GM12878 (cell line): ENCODE results near the gene CDYL2. TPM values are rescaled to one million over a fixed set of nuclear protein-coding genes. Genes with fewer than 3 reads are reported as not detected.
A peak's percentile ranks its signal among the peaks of the same experiment; 100 is the strongest.

ENCODE experiments used
- BMI1 ChIP-seq: fragments of 450-650 bp; IDR thresholded peaks from 2 replicates; pipeline ENCODE4 v1.6.1; 2016; ENCODE audit warnings: mild to moderate bottlenecking, moderate library complexity, borderline replicate concordance
- DPF2 ChIP-seq: fragments of 450-650 bp; IDR thresholded peaks from 2 replicates; pipeline ENCODE4 v1.6.1; 2017; ENCODE audit warnings: mild to moderate bottlenecking
- ETV6 ChIP-seq, 2 experiments: fragments of 450-650 bp in 1 of 2; IDR thresholded peaks in 1 of 2; conservative IDR thresholded peaks in 1 of 2; 2 replicates each; pipeline ENCODE4 v1.6.1; 2014; ENCODE audit warnings: antibody characterized with exemption in 1 of 2, borderline replicate concordance in 1 of 2, low read depth in 1 of 2, mild to moderate bottlenecking in 1 of 2, moderate library complexity in 1 of 2
- MXI1 ChIP-seq: fragments of 150-350 bp; IDR thresholded peaks from 2 replicates; pipeline ENCODE4 v1.6.1; 2011; ENCODE audit warnings: low read depth, mild to moderate bottlenecking, inconsistent platforms, low read length, improper control_type of control experiment
- NFIC ChIP-seq: IDR thresholded peaks from 2 replicates; pipeline ENCODE4 v1.6.1; 2012; ENCODE audit warnings: low read depth, mild to moderate bottlenecking, inconsistent platforms, low read length, moderate library complexity
- NR2C1 ChIP-seq: fragments of 450-650 bp; IDR thresholded peaks from 2 replicates; pipeline ENCODE4 v1.6.1; 2017; ENCODE audit warnings: antibody characterized with exemption, mild to moderate bottlenecking, moderate library complexity
- RAD21 ChIP-seq: IDR thresholded peaks from 2 replicates; pipeline ENCODE4 v1.6.1; 2011; ENCODE audit warnings: mild to moderate bottlenecking, low read depth, low read length, moderate library complexity; ENCODE audit not compliant: insufficient read depth
- ZSCAN29 ChIP-seq: fragments of 450-650 bp; IDR thresholded peaks from 2 replicates; pipeline ENCODE4 v1.6.1; 2017; ENCODE audit warnings: mild to moderate bottlenecking, moderate library complexity
- polyA plus RNA-seq, 11 experiments: library from polyadenylated mRNA; depleted of rRNA in 4 of 11; unstranded in 6 of 11; stranded (reverse) in 5 of 11; fragments of >200 nt; fragmentation: Nextera tagmentation in 4 of 11; fragmentation: Illumina TruSeq in 1 of 11; extraction: Ambion mirVana in 4 of 11; extraction: Trizol in 1 of 11; gene quantifications; 1 replicate in 1 of 11; 2 replicates in 10 of 11; pipeline versions ENCODE4 v1.2.1 to v1.2.3, GENCODE V29; 2011 to 2016; ENCODE audit warnings: inconsistent platforms in 2 of 11, missing spikeins in 2 of 11, low read depth in 1 of 11
- total RNA-seq, 4 experiments: library from RNA; depleted of rRNA in 3 of 4; stranded (reverse); fragments of >200 nt in 3 of 4; fragmentation: Illumina TruSeq in 1 of 4; extraction: Trizol in 1 of 4; gene quantifications; 2 replicates each; pipeline versions ENCODE4 v1.2.1 to v1.2.3, GENCODE V29; 2013 to 2021
- TF ChIP-seq, protein P1 (sequence below): fragments of 450-650 bp; IDR thresholded peaks from 2 replicates; pipeline ENCODE4 v1.6.1; 2016; ENCODE audit warnings: mild to moderate bottlenecking, moderate library complexity, borderline replicate concordance
- TF ChIP-seq, protein P2 (sequence below): IDR thresholded peaks from 2 replicates; pipeline ENCODE4 v1.6.1; 2011; ENCODE audit warnings: low read depth, low read length, improper control_type of control experiment, borderline replicate concordance
- TF ChIP-seq, protein P3 (sequence below): IDR thresholded peaks from 2 replicates; pipeline ENCODE4 v1.6.1; 2012; ENCODE audit warnings: mild to moderate bottlenecking, low read depth, low read length
- TF ChIP-seq, protein P4 (sequence below): fragments of 450-650 bp; conservative IDR thresholded peaks from 2 replicates; pipeline ENCODE4 v1.6.1; 2017; ENCODE audit warnings: mild to moderate bottlenecking, moderate library complexity
- TF ChIP-seq, protein P5 (sequence below), 3 experiments: IDR thresholded peaks in 2 of 3; conservative IDR thresholded peaks in 1 of 3; 2 replicates each; pipeline ENCODE4 v1.5.1; 2011; ENCODE audit warnings: low read depth in 3 of 3, low read length in 3 of 3, mild to moderate bottlenecking in 3 of 3, control low read depth in 2 of 3, moderate library complexity in 2 of 3, inconsistent platforms in 1 of 3, mixed read lengths in 1 of 3; ENCODE audit not compliant: control insufficient read depth in 2 of 3, insufficient read depth in 1 of 3; ENCODE audit errors: extremely low read depth in 1 of 3

CDYL2 gene
- total and polyA plus RNA-seq, 10 of the 15 experiments (the other 5 are each of a cell fraction or from before 2014, with no cell fraction given) = 0.27 to 22.9 (median 3.9) TPM

DNA sequence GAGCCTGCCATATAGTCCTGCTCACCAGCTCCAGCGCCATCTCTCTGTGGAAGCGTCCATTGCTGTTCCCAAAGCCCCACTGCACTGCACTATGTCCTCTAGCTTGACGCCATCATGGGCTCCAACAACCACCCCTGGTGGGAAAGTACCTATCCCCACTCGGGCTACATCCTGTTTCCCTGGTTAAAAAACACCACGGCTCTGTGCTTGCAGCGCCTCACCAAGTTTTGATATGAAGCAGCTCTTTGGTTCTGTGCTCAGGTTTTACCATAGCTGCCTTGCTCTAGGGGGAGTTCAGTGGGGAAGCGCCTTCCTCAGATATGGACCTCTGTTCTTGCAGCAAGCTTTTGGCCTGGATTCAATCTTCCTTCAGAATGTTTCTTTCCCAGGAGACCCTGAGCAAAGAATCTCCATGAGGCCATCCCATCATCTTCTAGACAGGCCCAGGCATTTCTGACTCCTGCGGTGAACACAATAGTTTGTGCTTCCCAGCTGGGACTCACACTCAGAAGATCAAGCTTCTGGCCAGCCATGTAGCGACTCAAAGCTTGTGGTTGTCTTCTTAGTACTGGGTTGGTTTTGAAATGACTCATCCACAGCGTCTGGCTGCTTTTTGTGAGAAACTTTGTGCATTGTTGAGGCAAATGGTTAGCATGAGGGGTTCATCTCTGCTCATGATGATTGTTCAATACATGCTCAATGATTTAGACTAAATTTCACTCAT is 224.1 kb downstream of the CDYL2 start (continued):
- TF ChIP-seq, protein P1, sequence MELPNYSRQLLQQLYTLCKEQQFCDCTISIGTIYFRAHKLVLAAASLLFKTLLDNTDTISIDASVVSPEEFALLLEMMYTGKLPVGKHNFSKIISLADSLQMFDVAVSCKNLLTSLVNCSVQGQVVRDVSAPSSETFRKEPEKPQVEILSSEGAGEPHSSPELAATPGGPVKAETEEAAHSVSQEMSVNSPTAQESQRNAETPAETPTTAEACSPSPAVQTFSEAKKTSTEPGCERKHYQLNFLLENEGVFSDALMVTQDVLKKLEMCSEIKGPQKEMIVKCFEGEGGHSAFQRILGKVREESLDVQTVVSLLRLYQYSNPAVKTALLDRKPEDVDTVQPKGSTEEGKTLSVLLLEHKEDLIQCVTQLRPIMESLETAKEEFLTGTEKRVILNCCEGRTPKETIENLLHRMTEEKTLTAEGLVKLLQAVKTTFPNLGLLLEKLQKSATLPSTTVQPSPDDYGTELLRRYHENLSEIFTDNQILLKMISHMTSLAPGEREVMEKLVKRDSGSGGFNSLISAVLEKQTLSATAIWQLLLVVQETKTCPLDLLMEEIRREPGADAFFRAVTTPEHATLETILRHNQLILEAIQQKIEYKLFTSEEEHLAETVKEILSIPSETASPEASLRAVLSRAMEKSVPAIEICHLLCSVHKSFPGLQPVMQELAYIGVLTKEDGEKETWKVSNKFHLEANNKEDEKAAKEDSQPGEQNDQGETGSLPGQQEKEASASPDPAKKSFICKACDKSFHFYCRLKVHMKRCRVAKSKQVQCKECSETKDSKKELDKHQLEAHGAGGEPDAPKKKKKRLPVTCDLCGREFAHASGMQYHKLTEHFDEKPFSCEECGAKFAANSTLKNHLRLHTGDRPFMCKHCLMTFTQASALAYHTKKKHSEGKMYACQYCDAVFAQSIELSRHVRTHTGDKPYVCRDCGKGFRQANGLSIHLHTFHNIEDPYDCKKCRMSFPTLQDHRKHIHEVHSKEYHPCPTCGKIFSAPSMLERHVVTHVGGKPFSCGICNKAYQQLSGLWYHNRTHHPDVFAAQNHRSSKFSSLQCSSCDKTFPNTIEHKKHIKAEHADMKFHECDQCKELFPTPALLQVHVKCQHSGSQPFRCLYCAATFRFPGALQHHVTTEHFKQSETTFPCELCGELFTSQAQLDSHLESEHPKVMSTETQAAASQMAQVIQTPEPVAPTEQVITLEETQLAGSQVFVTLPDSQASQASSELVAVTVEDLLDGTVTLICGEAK = no peak
- TF ChIP-seq BMI1 (no peak), NFIC (peak; percentile 97), ETV6 (conservative IDR thresholded peaks at IDR 0.05 in 1 of 2, IDR thresholded peaks at IDR 0.05 in 1 of 2; ENCODE audit: borderline replicate concordance in 1 of 2, low read depth in 1 of 2) (peak in 1 of 2 experiments; percentile 63; a peak in 2 of 4 replicates), DPF2 (no peak), MXI1 (no peak), RAD21 (peak; percentile 27), NR2C1 (no peak), ZSCAN29 (no peak)
- TF ChIP-seq, protein P2, sequence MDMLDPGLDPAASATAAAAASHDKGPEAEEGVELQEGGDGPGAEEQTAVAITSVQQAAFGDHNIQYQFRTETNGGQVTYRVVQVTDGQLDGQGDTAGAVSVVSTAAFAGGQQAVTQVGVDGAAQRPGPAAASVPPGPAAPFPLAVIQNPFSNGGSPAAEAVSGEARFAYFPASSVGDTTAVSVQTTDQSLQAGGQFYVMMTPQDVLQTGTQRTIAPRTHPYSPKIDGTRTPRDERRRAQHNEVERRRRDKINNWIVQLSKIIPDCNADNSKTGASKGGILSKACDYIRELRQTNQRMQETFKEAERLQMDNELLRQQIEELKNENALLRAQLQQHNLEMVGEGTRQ = no peak
- TF ChIP-seq, protein P3, sequence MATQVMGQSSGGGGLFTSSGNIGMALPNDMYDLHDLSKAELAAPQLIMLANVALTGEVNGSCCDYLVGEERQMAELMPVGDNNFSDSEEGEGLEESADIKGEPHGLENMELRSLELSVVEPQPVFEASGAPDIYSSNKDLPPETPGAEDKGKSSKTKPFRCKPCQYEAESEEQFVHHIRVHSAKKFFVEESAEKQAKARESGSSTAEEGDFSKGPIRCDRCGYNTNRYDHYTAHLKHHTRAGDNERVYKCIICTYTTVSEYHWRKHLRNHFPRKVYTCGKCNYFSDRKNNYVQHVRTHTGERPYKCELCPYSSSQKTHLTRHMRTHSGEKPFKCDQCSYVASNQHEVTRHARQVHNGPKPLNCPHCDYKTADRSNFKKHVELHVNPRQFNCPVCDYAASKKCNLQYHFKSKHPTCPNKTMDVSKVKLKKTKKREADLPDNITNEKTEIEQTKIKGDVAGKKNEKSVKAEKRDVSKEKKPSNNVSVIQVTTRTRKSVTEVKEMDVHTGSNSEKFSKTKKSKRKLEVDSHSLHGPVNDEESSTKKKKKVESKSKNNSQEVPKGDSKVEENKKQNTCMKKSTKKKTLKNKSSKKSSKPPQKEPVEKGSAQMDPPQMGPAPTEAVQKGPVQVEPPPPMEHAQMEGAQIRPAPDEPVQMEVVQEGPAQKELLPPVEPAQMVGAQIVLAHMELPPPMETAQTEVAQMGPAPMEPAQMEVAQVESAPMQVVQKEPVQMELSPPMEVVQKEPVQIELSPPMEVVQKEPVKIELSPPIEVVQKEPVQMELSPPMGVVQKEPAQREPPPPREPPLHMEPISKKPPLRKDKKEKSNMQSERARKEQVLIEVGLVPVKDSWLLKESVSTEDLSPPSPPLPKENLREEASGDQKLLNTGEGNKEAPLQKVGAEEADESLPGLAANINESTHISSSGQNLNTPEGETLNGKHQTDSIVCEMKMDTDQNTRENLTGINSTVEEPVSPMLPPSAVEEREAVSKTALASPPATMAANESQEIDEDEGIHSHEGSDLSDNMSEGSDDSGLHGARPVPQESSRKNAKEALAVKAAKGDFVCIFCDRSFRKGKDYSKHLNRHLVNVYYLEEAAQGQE = 0 out of 2 replicates have a peak, but pooled peaks have one; percentile 8
- TF ChIP-seq, protein P4, sequence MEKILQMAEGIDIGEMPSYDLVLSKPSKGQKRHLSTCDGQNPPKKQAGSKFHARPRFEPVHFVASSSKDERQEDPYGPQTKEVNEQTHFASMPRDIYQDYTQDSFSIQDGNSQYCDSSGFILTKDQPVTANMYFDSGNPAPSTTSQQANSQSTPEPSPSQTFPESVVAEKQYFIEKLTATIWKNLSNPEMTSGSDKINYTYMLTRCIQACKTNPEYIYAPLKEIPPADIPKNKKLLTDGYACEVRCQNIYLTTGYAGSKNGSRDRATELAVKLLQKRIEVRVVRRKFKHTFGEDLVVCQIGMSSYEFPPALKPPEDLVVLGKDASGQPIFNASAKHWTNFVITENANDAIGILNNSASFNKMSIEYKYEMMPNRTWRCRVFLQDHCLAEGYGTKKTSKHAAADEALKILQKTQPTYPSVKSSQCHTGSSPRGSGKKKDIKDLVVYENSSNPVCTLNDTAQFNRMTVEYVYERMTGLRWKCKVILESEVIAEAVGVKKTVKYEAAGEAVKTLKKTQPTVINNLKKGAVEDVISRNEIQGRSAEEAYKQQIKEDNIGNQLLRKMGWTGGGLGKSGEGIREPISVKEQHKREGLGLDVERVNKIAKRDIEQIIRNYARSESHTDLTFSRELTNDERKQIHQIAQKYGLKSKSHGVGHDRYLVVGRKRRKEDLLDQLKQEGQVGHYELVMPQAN = no peak
- TF ChIP-seq, protein P5, sequence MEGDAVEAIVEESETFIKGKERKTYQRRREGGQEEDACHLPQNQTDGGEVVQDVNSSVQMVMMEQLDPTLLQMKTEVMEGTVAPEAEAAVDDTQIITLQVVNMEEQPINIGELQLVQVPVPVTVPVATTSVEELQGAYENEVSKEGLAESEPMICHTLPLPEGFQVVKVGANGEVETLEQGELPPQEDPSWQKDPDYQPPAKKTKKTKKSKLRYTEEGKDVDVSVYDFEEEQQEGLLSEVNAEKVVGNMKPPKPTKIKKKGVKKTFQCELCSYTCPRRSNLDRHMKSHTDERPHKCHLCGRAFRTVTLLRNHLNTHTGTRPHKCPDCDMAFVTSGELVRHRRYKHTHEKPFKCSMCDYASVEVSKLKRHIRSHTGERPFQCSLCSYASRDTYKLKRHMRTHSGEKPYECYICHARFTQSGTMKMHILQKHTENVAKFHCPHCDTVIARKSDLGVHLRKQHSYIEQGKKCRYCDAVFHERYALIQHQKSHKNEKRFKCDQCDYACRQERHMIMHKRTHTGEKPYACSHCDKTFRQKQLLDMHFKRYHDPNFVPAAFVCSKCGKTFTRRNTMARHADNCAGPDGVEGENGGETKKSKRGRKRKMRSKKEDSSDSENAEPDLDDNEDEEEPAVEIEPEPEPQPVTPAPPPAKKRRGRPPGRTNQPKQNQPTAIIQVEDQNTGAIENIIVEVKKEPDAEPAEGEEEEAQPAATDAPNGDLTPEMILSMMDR (IDR thresholded peaks at IDR 0.05 in 2 of 3, conservative IDR thresholded peaks at IDR 0.05 in 1 of 3; ENCODE audit: control insufficient read depth in 2 of 3, extremely low read depth in 1 of 3, insufficient read depth in 1 of 3, low read depth in 3 of 3, low read length in 3 of 3) = peak in 1 of 3 experiments; percentile 44; a peak in 2 of 6 replicates
